ENCODE data around the gene GUCY1A2. TPM values are rescaled to one million over a fixed set of nuclear protein-coding genes. Genes with fewer than 3 reads are reported as not detected.

GUCY1A2 gene
- polyA plus RNA-seq, 12 donors, result 5.7 to 11.4 (median 8.0) TPM; not detected in 1

DNA sequence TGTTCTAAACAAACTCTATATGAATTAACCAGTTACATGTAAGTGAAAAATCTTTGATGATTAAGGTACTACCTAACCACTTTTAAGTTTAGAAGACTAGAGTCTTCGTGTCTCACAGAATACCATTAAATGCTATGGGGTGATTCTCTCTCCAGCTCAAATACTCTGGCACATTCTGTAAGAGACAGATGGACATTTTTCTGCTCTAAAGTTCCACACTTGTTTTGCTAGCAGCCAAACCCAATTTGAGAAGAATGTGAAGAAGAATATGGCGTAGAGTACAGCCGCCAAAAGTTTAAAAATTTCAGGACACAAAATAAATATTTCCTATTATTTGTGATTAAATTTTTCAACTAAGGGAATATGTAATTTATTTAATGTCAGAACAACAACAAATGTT, 339.1 kb downstream of the GUCY1A2 start:
- DNase-seq, result no peak

DNA sequence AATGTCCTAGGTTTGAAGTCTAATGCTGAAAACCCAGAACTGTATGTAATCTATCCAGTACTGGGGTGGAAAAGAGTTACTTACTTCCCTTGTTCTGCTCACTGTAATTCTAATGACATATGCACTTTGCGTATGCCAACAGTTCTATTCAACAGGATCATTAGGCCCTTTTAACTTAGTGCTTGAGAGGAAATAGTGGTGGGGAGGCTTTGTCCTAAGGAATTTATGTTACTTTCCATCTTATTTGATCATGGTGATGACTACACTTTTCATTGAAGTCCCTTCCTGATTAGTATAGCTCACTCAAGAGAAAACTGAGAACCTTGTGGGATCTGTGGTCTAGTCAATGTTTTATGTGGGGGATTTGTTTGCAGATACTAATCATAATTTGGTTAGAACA, 348.2 kb downstream of the GUCY1A2 start:
- no peak for DNase-seq

DNA sequence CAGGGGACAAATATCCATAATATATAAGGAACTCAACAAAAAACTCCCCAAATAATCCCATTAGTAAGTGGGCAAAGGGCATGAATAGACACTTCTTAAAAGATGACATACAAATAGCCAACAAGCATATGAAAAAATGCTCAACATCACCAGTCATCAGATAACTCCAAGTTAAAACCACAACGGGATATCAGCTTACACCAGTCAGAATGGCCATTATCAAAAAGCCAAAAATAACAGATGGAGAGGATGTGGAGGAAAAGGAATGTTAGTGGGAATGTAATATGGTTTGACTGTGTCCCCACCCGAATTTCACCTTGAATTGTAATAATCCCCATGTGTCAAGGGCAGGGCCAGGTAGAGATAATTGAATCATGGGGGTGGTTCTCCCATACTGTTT, 350.1 kb downstream of the GUCY1A2 start:
- DNase-seq, result no peak

DNA sequence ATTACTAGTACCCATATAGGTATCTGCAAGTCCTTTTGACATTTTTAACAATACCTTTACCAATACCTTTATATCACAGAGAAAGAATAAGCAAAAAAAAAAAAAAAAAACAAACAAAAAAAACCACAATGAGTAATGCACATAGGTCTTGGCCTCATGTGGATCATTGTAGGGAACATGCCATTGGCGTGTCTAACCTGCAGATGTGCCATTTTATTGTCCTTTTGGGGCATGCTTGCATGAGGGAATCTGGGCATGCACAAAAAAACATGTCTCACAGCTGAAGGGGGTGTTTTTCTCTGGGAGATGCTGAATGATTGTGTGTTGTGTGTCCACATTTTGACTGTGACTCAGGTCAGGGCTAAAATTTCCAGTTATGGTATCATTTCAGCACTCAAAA, 361.6 kb downstream of the GUCY1A2 start:
- DNase-seq, result no peak

DNA sequence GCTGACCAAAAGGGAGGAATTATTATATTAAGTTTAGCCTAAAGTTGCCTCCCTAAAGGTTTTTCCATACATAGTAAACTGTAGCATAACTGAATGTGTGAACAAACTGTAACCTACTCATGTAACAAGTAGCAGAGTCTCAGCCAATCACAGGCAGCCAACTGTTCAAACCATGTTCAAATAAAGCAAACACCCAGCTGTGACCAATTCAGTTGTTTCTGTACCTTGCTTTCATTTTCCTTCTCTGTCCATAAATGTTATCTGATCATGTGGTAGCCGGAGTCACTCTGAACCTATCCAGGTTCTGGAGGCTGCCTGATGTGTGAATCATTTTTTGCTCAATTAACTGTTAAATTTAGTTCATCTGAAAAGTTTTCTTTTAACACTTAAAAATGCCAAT, 373.5 kb downstream of the GUCY1A2 start:
- DNase-seq, result no peak

DNA sequence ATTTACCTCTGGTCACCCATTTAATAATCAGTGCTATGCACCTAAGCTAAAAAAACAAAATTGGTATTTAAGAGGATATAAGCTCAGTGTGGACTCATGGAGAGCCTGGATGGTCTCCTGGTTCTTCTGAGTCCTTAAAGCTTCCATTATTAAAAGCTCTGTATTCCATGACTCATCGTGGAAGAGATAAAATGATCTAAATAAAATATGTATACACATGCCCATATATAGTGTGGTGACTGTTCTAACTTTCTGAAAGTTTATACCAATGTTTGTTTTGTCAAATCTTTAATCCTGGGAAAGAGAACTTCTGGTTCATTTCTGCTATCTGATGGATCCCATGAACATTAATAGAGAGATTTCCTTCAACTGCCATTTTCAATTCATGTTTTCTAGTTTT, 375.9 kb downstream of the GUCY1A2 start:
- DNase-seq, result no peak

DNA sequence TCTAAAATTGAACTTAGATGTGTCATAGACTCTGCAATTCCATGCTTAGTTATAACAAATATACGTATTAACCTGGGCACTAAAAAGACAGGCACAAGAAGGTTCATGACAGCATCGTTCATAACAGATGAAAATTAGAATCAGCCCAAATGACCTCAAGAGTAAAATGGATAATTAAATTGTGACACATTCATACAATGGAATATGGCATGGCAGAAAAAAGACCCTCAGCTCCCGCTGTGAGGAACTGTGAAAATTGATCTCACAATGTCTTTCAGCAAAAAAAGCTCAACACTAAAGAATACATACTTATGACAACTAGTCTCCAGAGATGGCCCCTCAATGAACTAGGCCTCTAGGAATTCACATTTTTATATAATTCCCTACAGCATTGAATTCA, 386.0 kb downstream of the GUCY1A2 start:
- no peak for DNase-seq

DNA sequence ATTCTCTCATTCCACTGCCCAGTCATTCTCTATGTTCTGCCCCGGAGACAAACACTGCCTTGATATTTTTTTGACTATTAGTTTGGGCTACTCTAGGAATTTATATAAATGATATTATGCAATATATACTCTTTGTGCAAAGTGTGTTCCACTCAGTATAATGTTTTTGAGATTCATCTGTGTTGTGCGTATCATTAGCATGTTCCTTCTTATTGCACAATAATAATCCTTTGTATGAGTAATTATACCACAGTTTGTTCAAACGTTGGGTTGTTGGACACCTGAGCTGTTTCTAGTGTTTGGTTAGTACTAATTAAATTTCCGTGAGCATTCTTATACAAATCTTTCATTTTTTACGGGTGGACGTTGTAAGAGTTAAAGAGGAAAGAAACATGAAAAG, 390.6 kb downstream of the GUCY1A2 start:
- DNase-seq, result no peak

DNA sequence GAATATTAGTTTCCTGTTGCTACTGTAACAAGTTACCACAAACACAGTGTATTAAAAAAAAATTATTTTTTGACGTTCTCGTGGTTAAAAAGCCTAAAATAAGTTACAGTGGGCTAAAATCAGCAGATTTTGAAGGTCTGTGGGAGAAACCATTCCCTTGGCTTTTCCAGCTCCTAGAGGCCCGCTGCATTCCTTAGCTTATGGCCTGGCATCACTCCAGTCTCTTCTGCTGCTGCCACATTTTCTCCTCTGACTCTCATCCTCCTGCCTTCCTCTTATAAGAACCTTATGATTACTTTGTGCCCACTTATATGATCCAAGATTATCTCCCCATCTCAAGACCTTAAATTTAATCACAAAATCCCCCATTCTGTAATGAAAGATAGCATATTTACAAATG, 392.7 kb downstream of the GUCY1A2 start:
- no peak for DNase-seq

DNA sequence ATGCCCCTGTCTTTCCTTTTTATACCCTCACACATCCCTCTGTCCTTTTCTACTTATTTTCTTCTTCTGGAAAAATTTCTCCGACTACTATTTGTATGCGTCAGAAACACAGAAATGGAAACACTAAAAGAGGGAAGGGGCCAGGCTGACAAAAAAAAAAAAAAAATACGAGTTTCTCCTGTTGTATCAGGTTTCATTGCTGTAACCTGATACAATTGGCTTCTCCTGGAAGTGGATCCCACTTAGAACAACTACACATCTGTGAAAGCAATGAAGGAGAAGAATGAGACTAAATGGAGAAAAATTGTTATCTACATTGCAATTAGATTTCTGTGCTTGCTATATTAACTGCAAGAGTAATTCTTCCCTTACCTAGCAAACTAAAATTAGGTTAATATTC, 393.9 kb downstream of the GUCY1A2 start:
- DNase-seq, result no peak

Data from muscle of arm (tissue), 12 donors.